ENCODE measurements around the gene PPP1R12A. TPM values are rescaled to one million over a fixed set of nuclear protein-coding genes. Genes with fewer than 3 reads are reported as not detected.

The PPP1R12A gene
- total and polyA plus RNA-seq, 9 of the 15 experiments (the other 6 are each of a cell fraction or from before 2014, with no cell fraction given) = 26.4 to 119 (median 53.3) TPM

DNA sequence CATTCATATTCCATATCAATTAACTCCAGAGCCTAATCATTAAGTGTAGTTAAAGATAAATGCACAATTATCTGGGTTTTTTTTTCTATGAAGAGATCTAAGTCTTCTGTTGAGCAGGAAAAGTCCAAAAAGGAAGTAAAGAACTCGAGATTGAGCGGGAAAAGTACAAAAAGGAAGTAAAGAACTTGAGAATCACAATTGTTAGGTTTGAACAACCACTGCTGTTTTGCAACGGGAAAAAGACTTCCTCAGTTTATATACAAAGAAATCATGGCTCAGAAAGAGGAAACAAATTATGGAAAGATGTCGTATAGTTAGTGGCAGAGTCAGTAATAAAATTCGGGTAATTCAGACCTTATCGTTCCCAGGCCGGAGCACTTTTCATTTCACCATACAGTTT, 63.3 kb downstream of the PPP1R12A start:
- no peak for FAIRE-seq
- no peaks in the 10 kb centered on the region; a peak in 1 of 5 replicates for H3K4me1 ChIP-seq (replicated peaks in 1 of 2; ENCODE audit: control insufficient read depth in 2 of 2, insufficient read depth in 2 of 2, low read length in 2 of 2)
- peaks cover 57% of the 10 kb centered on the region for H3K36me3 ChIP-seq (ENCODE audit: control insufficient read depth, insufficient read depth, low read length)
- no peak overlapping the region for H3K27ac ChIP-seq (ENCODE audit: extremely low read depth, low read depth, low read length)
- no TSS peak for BruUV-seq (replicated peaks)
- ChIA-PET POLR2A (no interaction called here), CTCF (ENCODE audit: low intra/inter-chr PET ratio) (no interaction called here)
- no peak for ATAC-seq
- H3K79me2 ChIP-seq (ENCODE audit: control insufficient read depth, insufficient read depth, low read length) = peaks cover 97% of the 10 kb centered on the region
- no peaks in the 10 kb centered on the region for H3K9me1 ChIP-seq (ENCODE audit: control insufficient read depth, insufficient read depth, low read length)
- no peak for DNase-seq (ENCODE audit: extremely low read depth in 1 of 4, low spot score in 3 of 4)
- no peak overlapping the region for H2AFZ ChIP-seq (ENCODE audit: low read depth, low read length)
- TF ChIP-seq ATF7 (IDR thresholded peaks at IDR 0.05) (no peak), ERF (CRISPR knock-in tag; IDR thresholded peaks at IDR 0.05) (no peak), SREBF2 (CRISPR knock-in tag; IDR thresholded peaks at IDR 0.05) (no peak), SMARCA5 (IDR thresholded peaks at IDR 0.05) (no peak), SP1 (CRISPR knock-in tag; IDR thresholded peaks at IDR 0.05) (no peak)
- no peaks in the 10 kb centered on the region for H3K9me3 ChIP-seq (replicated peaks; ENCODE audit: control insufficient read depth, insufficient read depth, low read depth, low read length)
- H4K20me1 ChIP-seq (replicated peaks; ENCODE audit: control insufficient read depth, insufficient read depth, low read length) = no peaks in the 10 kb centered on the region
- in situ Hi-C loops (cut with MboI) (no loop called here), intact Hi-C loops (cut with micrococcal nuclease) (no loop called here)
- WGBS (ENCODE audit: insufficient coverage, low coverage, missing lambda C conversion rate) = 89% methylated on average over 7 of the region's 7 CpGs
- H3K9ac ChIP-seq (ENCODE audit: insufficient read depth in 1 of 2, low read depth in 2 of 2, low read length in 2 of 2) = no peak overlapping the region
- no peak overlapping the region for H3K4me3 ChIP-seq
- no peak overlapping the region for H3K4me2 ChIP-seq (ENCODE audit: insufficient read depth, low read length)
- no peaks in the 10 kb centered on the region for H3K27me3 ChIP-seq (ENCODE audit: control insufficient read depth in 2 of 2, insufficient read depth in 2 of 2, low read length in 2 of 2)

DNA sequence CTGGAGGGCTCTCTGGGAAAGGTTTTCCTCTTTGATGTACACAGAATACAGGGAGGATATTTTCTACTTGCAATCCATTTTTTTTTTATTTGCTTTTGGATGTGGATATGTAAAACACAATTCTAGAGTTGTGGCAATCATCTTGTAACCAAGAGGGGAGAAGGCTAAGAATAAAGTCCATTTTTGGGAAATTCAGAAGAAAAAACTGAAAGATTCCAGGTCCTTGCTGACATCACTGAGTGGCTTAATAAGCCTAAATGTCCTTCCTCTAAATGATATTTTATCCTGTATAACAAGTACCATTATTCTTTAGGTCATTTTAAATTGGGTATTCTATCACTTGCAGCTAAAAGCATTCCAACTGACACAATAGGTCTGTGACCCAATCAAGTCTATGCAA, 64.0 kb downstream of the PPP1R12A start:
- no peaks in the 10 kb centered on the region for H3K9me3 ChIP-seq (replicated peaks; ENCODE audit: control insufficient read depth, insufficient read depth, low read depth, low read length)
- H3K4me2 ChIP-seq (ENCODE audit: insufficient read depth, low read length) = no peak overlapping the region
- no peak overlapping the region for H3K27ac ChIP-seq (ENCODE audit: extremely low read depth, low read depth, low read length)
- in situ Hi-C loops (cut with MboI) (no loop called here), intact Hi-C loops (cut with micrococcal nuclease) (no loop called here)
- peaks cover 57% of the 10 kb centered on the region for H3K36me3 ChIP-seq (ENCODE audit: control insufficient read depth, insufficient read depth, low read length)
- no peaks in the 10 kb centered on the region for H3K27me3 ChIP-seq (ENCODE audit: control insufficient read depth in 2 of 2, insufficient read depth in 2 of 2, low read length in 2 of 2)
- H3K79me2 ChIP-seq (ENCODE audit: control insufficient read depth, insufficient read depth, low read length) = peaks cover 94% of the 10 kb centered on the region
- ChIA-PET CTCF (ENCODE audit: low intra/inter-chr PET ratio) (no interaction called here), POLR2A (no interaction called here)
- no peak for ATAC-seq
- H3K9me1 ChIP-seq (ENCODE audit: control insufficient read depth, insufficient read depth, low read length) = no peaks in the 10 kb centered on the region
- H3K4me1 ChIP-seq (replicated peaks in 1 of 2; ENCODE audit: control insufficient read depth in 2 of 2, insufficient read depth in 2 of 2, low read length in 2 of 2) = no peaks in the 10 kb centered on the region; a peak in 1 of 5 replicates
- FAIRE-seq = no peak
- H2AFZ ChIP-seq (ENCODE audit: low read depth, low read length) = no peak overlapping the region
- H3K4me3 ChIP-seq = no peak overlapping the region
- no TSS peak for BruUV-seq (replicated peaks)
- H3K9ac ChIP-seq (ENCODE audit: insufficient read depth in 1 of 2, low read depth in 2 of 2, low read length in 2 of 2) = no peak overlapping the region
- DNase-seq (ENCODE audit: extremely low read depth in 1 of 4, low spot score in 3 of 4) = no peak
- no peaks in the 10 kb centered on the region for H4K20me1 ChIP-seq (replicated peaks; ENCODE audit: control insufficient read depth, insufficient read depth, low read length)
- TF ChIP-seq EGR1 (conservative IDR thresholded peaks at IDR 0.05) (no peak), KAT8 (IDR thresholded peaks at IDR 0.05; ENCODE audit: low read depth) (no peak), LARP7 (IDR thresholded peaks at IDR 0.05) (no peak), HDAC3 (IDR thresholded peaks at IDR 0.05; ENCODE audit: borderline replicate concordance, partially characterized antibody) (no peak), FOXA3 (CRISPR knock-in tag; conservative IDR thresholded peaks at IDR 0.05 in 1 of 2, IDR thresholded peaks at IDR 0.05 in 1 of 2) (no peak), ZNF79 (CRISPR knock-in tag; IDR thresholded peaks at IDR 0.05; ENCODE audit: low read depth) (no peak), ZNF444 (CRISPR knock-in tag; IDR thresholded peaks at IDR 0.05) (no peak), KDM1A (IDR thresholded peaks at IDR 0.05) (no peak)
- TF ChIP-seq, protein P1, sequence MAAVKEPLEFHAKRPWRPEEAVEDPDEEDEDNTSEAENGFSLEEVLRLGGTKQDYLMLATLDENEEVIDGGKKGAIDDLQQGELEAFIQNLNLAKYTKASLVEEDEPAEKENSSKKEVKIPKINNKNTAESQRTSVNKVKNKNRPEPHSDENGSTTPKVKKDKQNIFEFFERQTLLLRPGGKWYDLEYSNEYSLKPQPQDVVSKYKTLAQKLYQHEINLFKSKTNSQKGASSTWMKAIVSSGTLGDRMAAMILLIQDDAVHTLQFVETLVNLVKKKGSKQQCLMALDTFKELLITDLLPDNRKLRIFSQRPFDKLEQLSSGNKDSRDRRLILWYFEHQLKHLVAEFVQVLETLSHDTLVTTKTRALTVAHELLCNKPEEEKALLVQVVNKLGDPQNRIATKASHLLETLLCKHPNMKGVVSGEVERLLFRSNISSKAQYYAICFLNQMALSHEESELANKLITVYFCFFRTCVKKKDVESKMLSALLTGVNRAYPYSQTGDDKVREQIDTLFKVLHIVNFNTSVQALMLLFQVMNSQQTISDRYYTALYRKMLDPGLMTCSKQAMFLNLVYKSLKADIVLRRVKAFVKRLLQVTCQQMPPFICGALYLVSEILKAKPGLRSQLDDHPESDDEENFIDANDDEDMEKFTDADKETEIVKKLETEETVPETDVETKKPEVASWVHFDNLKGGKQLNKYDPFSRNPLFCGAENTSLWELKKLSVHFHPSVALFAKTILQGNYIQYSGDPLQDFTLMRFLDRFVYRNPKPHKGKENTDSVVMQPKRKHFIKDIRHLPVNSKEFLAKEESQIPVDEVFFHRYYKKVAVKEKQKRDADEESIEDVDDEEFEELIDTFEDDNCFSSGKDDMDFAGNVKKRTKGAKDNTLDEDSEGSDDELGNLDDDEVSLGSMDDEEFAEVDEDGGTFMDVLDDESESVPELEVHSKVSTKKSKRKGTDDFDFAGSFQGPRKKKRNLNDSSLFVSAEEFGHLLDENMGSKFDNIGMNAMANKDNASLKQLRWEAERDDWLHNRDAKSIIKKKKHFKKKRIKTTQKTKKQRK (IDR thresholded peaks at IDR 0.05; ENCODE audit: borderline replicate concordance, low read depth, low read length) = no peak
- TF ChIP-seq, protein P2, sequence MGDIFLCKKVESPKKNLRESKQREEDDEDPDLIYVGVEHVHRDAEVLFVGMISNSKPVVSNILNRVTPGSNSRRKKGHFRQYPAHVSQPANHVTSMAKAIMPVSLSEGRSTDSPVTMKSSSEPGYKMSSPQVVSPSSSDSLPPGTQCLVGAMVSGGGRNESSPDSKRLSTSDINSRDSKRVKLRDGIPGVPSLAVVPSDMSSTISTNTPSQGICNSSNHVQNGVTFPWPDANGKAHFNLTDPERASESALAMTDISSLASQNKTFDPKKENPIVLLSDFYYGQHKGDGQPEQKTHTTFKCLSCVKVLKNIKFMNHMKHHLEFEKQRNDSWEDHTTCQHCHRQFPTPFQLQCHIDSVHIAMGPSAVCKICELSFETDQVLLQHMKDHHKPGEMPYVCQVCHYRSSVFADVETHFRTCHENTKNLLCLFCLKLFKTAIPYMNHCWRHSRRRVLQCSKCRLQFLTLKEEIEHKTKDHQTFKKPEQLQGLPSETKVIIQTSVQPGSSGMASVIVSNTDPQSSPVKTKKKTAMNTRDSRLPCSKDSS (IDR thresholded peaks at IDR 0.05; ENCODE audit: low read depth, partially characterized antibody) = no peak

All from K562 (cell line).